Activated CD4-positive, alpha-beta T cell treated with anti-CD3 and anti-CD28 coated beads, Interleukin-2, amount 10 ng/mL, durations not matched to agents 24 days and 14 days (primary cell): Measurements from ENCODE around the gene GPR141. TPM values are rescaled to one million over a fixed set of nuclear protein-coding genes. Genes with fewer than 3 reads are reported as not detected.

Experiments used
- total RNA-seq: library from RNA; stranded (reverse); gene quantifications from 2 replicates; pipeline ENCODE4 v1.2.3, GENCODE V29; 2022

The GPR141 gene
- total RNA-seq, 1 donor from 2014 or later = not detected

Other genes with a start within 250 kb of the GPR141 start
- 110 and 121 TPM in 2 replicates for gene ELMO1, start 234.9 kb upstream of the GPR141 start, total RNA-seq
- not detected in 2 replicates for gene NME8, start 164.8 kb downstream of the GPR141 start, total RNA-seq
- gene SFRP4, start 233.1 kb downstream of the GPR141 start, total RNA-seq = not detected in 2 replicates
- 0.36 and 0.54 TPM in 2 replicates for gene EPDR1, start 236.9 kb downstream of the GPR141 start, total RNA-seq